Epithelial cell of proximal tubule (primary cell): ENCODE data around the gene MRPS11. TPM values are rescaled to one million over a fixed set of nuclear protein-coding genes. Genes with fewer than 3 reads are reported as not detected.
"Not testable (repeated sequence)": the region's sequence is repeated elsewhere in the genome, so short reads cannot be mapped to it uniquely, and the experiment has no call there.

Source experiments
- DNase-seq: peaks from one replicate; pipeline ENCODE4 v3.0.0-alpha.2; 2011; ENCODE audit warnings: low read depth
- H3K4me3 ChIP-seq: 2 replicates; pipeline ENCODE4 v1.5.1; 2011; ENCODE audit warnings: low read depth, mild to moderate bottlenecking, low read length
- total RNA-seq: library from RNA; depleted of rRNA; stranded (reverse); fragments of >200 nt; gene quantifications from 2 replicates; pipeline ENCODE4 v1.2.3, GENCODE V29; 2015
- TF ChIP-seq, protein P1 (sequence below): conservative IDR thresholded peaks from 2 replicates; pipeline ENCODE4 v1.5.1; 2012; ENCODE audit warnings: low read depth, mild to moderate bottlenecking, low read length

Gene MRPS11
- total RNA-seq, 1 donor from 2014 or later, result 32.3 TPM

GRCh38 chr15:88518903-88519302 is 51.4 kb downstream of the MRPS11 start:
- DNase-seq, result no peak
- no peak overlapping the region for H3K4me3 ChIP-seq
- TF ChIP-seq, protein P1, sequence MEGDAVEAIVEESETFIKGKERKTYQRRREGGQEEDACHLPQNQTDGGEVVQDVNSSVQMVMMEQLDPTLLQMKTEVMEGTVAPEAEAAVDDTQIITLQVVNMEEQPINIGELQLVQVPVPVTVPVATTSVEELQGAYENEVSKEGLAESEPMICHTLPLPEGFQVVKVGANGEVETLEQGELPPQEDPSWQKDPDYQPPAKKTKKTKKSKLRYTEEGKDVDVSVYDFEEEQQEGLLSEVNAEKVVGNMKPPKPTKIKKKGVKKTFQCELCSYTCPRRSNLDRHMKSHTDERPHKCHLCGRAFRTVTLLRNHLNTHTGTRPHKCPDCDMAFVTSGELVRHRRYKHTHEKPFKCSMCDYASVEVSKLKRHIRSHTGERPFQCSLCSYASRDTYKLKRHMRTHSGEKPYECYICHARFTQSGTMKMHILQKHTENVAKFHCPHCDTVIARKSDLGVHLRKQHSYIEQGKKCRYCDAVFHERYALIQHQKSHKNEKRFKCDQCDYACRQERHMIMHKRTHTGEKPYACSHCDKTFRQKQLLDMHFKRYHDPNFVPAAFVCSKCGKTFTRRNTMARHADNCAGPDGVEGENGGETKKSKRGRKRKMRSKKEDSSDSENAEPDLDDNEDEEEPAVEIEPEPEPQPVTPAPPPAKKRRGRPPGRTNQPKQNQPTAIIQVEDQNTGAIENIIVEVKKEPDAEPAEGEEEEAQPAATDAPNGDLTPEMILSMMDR, result no peak

DNA sequence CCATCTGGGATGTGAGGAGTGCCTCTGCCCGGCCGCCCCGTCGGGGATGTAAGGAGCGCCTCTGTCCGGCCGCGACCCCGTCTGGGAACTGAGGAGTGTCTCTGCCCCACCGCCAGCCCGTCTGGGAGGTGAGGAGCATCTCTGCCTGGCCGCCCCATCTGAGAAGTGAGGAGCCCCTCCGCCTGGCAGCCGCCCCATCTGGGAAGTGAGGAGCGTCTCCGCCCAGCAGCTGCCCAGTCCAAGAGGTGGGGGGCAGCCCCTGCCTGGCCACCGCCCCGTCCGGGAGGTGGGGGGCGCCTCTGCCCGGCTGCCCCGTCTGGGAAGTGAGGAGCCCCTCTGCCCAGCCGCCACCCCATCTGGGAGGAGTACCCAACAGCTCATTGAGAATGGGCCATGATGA is 56.6 kb downstream of the MRPS11 start:
- not testable (repeated sequence) for H3K4me3 ChIP-seq

DNA sequence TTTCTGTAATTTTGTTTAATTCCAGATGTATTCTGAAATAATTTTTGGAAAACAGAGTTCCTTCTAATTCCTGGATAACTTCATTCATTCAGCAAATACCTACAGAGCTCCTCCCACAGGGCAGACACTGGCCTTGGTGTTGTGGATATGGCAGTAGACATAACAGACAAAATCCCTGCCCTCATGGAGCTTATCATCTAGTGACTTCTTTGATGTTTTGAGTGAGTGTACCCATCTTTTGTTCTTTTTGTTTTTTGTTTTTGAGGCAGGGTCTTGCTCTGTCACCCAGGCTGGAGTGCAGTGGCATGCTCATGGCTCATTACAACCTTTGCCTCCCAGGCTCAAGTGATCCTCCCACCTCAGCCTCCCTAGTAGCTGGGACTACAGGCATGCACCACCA is 57.9 kb downstream of the MRPS11 start:
- DNase-seq, result no peak
- TF ChIP-seq, protein P1, result no peak
- H3K4me3 ChIP-seq, result no peak overlapping the region

More for the DNA sequence above, 56.6 kb downstream of the MRPS11 start:
- DNase-seq, result not testable (repeated sequence)

GRCh38 chr15:88526247-88526879 is 58.9 kb downstream of the MRPS11 start:
- DNase-seq, result no peak
- TF ChIP-seq, protein P1, result no peak
- no peak overlapping the region for H3K4me3 ChIP-seq

DNA sequence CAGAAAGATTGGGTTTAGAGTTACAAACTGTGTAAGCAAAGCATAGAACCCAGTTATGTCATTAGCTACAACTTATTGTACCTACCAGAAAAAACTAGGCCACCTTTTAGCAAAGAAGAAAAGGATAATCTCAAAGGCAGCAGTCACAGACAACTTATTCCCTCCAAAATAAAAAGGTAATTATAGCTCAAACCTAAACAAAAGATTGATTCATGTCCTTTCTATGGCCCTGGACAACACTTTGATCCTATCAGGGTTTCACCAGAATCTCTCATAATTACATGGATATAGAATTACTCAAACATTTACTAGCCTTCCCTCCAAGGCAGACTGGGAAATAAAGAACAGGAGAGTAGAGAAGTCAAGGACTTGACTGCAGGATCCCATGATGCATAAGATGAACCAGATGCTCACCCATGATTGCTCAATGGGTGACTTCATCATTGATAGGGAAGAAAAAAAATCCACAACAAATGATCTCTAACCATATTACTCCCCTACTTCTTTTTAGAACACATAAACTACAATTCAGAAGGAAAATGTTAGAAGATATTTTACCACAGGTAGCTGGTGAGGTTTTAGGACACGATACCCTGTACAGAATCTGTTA is 61.6 kb downstream of the MRPS11 start:
- TF ChIP-seq, protein P1, result no peak
- no peak overlapping the region for H3K4me3 ChIP-seq
- no peak for DNase-seq

Other genes starting within 250 kb of the MRPS11 start
- not detected in 2 replicates for gene NTRK3, start 211.0 kb upstream of the MRPS11 start, total RNA-seq
- 30.4 and 34.7 TPM in 2 replicates for gene MRPL46, start 320 bp upstream of the MRPS11 start, total RNA-seq
- 4.0 and 4.3 TPM in 2 replicates for gene DET1, start 79.0 kb downstream of the MRPS11 start, total RNA-seq
- 58.8 and 61.9 TPM in 2 replicates for gene AEN, start 153.6 kb downstream of the MRPS11 start, total RNA-seq
- gene ISG20, start 171.3 kb downstream of the MRPS11 start, total RNA-seq, result 7.6 and 17.3 TPM in 2 replicates